NCI-H2081 (cell line): ENCODE data around the gene ADARB2.

Experiments used
- DNase-seq, 2 experiments: peaks; one replicate each; lab custom pipeline; 2025; lab: John Stamatoyannopoulos, UW

Gene ADARB2

GRCh38 chr10:1686491-1686749 is 50.9 kb downstream of the ADARB2 start:
- DNase-seq, result no peak

- no peak for DNase-seq
These were observed 51.4 kb downstream of the ADARB2 start for GRCh38 chr10:1685699-1686490.

GRCh38 chr10:1684991-1685390 is 52.3 kb downstream of the ADARB2 start:
- DNase-seq, result no peak

- DNase-seq, result no peak
These were observed 53.7 kb downstream of the ADARB2 start for GRCh38 chr10:1683649-1684048.

GRCh38 chr10:1679821-1680650 is 57.3 kb downstream of the ADARB2 start:
- no peak for DNase-seq

- no peak for DNase-seq
These were observed 59.2 kb downstream of the ADARB2 start for GRCh38 chr10:1678084-1678483.

GRCh38 chr10:1677307-1677939 is 59.9 kb downstream of the ADARB2 start:
- DNase-seq, result peak in 1 of 2 experiments; percentile 21

- DNase-seq, result no peak
These were observed 62.8 kb downstream of the ADARB2 start for GRCh38 chr10:1674501-1674900.

GRCh38 chr10:1673568-1674345 is 63.6 kb downstream of the ADARB2 start:
- no peak for DNase-seq

- no peak for DNase-seq
These were observed 65.1 kb downstream of the ADARB2 start for GRCh38 chr10:1672001-1672781.

GRCh38 chr10:1671366-1672000 is 65.8 kb downstream of the ADARB2 start:
- no peak for DNase-seq

GRCh38 chr10:1670541-1671365 is 66.6 kb downstream of the ADARB2 start:
- no peak for DNase-seq

- DNase-seq, result no peak
These were observed 67.9 kb downstream of the ADARB2 start for GRCh38 chr10:1669433-1669832.

- DNase-seq, result no peak
These were observed 68.9 kb downstream of the ADARB2 start for GRCh38 chr10:1668399-1668798.

GRCh38 chr10:1667392-1667791 is 69.9 kb downstream of the ADARB2 start:
- DNase-seq, result no peak

- DNase-seq, result no peak
These were observed 71.2 kb downstream of the ADARB2 start for GRCh38 chr10:1666147-1666546.

- DNase-seq, result no peak
These were observed 71.6 kb downstream of the ADARB2 start for GRCh38 chr10:1665681-1666080.

GRCh38 chr10:1665021-1665661 is 72.2 kb downstream of the ADARB2 start:
- DNase-seq, result no peak

GRCh38 chr10:1664333-1664964 is 72.9 kb downstream of the ADARB2 start:
- no peak for DNase-seq
